Esophagus muscularis mucosa (tissue), 4 donors: ENCODE data around the gene GDF11.

Experiments used
- CTCF ChIP-seq, 3 experiments: fragments of 200-600 bp in 2 of 3; fragments of 450-650 bp in 1 of 3; sonication (generic) in 2 of 3; IDR thresholded peaks; one replicate each; pipeline ENCODE4 v1.5.1; 2017 to 2019; ENCODE audit warnings: antibody characterized with exemption in 3 of 3, mild to moderate bottlenecking in 2 of 3, moderate library complexity in 1 of 3
- EP300 ChIP-seq: sonication (generic); formaldehyde crosslinking; IDR thresholded peaks from one replicate; pipeline ENCODE4 v1.6.1; 2017; ENCODE audit warnings: antibody characterized with exemption
- POLR2A ChIP-seq: fragments of 450-650 bp; IDR thresholded peaks from one replicate; pipeline ENCODE4 v1.6.1; 2017; ENCODE audit warnings: antibody characterized with exemption, moderate library complexity, mild to moderate bottlenecking, low read depth
- POLR2AphosphoS5 ChIP-seq, 2 donors: sonication (generic); formaldehyde crosslinking; IDR thresholded peaks; one replicate each; pipeline ENCODE4 v1.6.1; 2017; ENCODE audit warnings: antibody characterized with exemption in 2 of 2

GRCh38 chr12:55726971-55727370, 16.0 kb upstream of the GDF11 start:
- TF ChIP-seq CTCF (IDR thresholded peaks at IDR 0.05) (no peak), POLR2AphosphoS5 (IDR thresholded peaks at IDR 0.05) (no peak), POLR2A (no peak), EP300 (no peak)
